ENCODE data around the gene BAZ2B. TPM values are rescaled to one million over a fixed set of nuclear protein-coding genes. Genes with fewer than 3 reads are reported as not detected.

The BAZ2B gene
- total RNA-seq, 1 donor from 2014 or later = 32.4 TPM

DNA sequence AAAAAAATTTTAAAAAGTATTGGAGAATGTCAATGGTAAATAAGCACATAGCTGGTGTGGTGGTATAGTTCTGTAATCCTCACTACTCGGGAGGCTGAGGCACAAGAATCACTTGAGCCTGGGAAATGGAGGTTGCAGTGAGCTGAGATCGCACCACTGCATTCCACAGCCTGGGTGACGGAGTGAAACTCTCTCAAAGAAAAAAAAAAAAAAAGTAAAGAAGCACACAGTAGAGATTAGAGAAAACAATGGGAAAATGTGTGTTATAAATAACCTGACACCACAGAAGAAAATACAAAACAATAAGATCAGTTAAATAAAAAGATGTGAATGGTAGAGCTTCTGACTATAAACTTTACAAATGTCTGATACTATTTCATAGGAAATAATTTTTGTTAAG lies 166.2 kb downstream of the BAZ2B start:
- Histone ChIP-seq H3K27ac (replicated peaks) (no peak overlapping the region), H3K4me3 (no peak overlapping the region), H3K9me3 (replicated peaks) (peaks cover 7% of the 10 kb centered on the region), H3K36me3 (peaks cover 37% of the 10 kb centered on the region), H3K4me1 (peaks cover 27% of the 10 kb centered on the region), H3K27me3 (ENCODE audit: low read depth) (no peaks in the 10 kb centered on the region)
- TF ChIP-seq CTCF (IDR thresholded peaks at IDR 0.05; ENCODE audit: borderline replicate concordance) = no peak
- DNase-seq = no peak
- intact Hi-C loops (cut with micrococcal nuclease) = no loop called here

DNA sequence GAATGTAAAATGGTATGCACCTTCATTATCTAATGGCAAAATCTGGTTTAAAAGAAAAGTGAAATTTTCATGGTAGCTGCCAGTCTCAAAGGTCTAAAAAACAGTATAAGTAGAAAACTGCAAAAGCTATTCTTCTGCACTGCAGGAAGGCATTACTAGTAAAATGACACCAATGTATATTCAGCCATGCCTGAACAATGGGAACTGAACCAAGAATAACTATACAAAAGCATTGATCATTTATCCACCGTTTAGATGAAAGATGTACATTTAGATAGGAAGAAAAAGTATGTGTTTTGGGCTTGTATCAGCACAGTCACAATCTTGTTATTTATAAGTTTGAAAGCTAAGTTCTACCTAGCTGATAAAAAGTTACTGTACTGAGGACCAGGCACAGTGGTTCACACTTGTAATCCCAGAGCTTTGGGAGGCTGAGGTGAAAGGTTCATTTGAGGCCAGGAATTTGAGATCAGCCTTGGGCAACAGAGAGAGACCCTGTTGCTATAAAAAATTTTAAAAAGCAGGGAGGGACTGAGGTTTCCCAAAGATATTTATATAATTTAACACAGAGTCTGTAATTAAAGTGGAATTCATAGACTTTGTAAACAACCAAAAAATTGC lies 166.7 kb downstream of the BAZ2B start:
- intact Hi-C loops (cut with micrococcal nuclease) = no loop called here
- no peak for DNase-seq

GRCh38 chr2:159446817-159447216 lies 169.5 kb downstream of the BAZ2B start:
- no peak for TF ChIP-seq CTCF (IDR thresholded peaks at IDR 0.05; ENCODE audit: borderline replicate concordance)
- no peaks in the 10 kb centered on the region for H3K27me3 ChIP-seq (ENCODE audit: low read depth)
- peaks cover 56% of the 10 kb centered on the region for H3K36me3 ChIP-seq
- DNase-seq = no peak
- no peak overlapping the region for H3K4me3 ChIP-seq
- intact Hi-C loops (cut with micrococcal nuclease) = no loop called here
- H3K27ac ChIP-seq (replicated peaks) = no peak overlapping the region
- H3K4me1 ChIP-seq = peaks cover 19% of the 10 kb centered on the region
- H3K9me3 ChIP-seq (replicated peaks) = peaks cover 7% of the 10 kb centered on the region

More for the DNA sequence above, 166.7 kb downstream of the BAZ2B start:
- H3K4me1 ChIP-seq = peaks cover 21% of the 10 kb centered on the region
- peaks cover 7% of the 10 kb centered on the region for H3K9me3 ChIP-seq (replicated peaks)
- no peak overlapping the region for H3K27ac ChIP-seq (replicated peaks)
- H3K27me3 ChIP-seq (ENCODE audit: low read depth) = no peaks in the 10 kb centered on the region
- no peak for TF ChIP-seq CTCF (IDR thresholded peaks at IDR 0.05; ENCODE audit: borderline replicate concordance)
- peaks cover 43% of the 10 kb centered on the region for H3K36me3 ChIP-seq
- no peak overlapping the region for H3K4me3 ChIP-seq

DNA sequence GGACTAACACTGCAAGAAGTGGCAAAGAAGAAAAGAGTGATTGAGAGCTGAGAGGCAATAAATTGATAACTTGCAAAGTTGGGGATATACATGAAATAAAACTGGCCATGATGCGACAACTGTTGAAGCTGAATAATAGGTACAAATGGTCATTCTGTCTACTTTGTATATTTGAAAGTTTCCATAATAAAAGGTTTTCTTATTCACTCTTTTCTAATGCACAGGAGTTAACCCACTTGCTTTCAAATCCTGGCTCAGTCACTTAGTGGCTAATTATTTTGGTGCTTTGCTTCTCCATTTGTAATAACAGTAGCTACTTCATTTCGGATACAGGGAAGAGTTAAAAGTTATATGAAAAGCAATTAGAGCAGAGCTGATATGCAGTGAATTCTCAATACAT lies 170.1 kb downstream of the BAZ2B start:
- Histone ChIP-seq H3K4me1 (peaks cover 26% of the 10 kb centered on the region), H3K4me3 (no peak overlapping the region), H3K27me3 (ENCODE audit: low read depth) (no peaks in the 10 kb centered on the region), H3K36me3 (peaks cover 60% of the 10 kb centered on the region), H3K9me3 (replicated peaks) (peaks cover 7% of the 10 kb centered on the region), H3K27ac (replicated peaks) (no peak overlapping the region)
- DNase-seq = no peak
- TF ChIP-seq CTCF (IDR thresholded peaks at IDR 0.05; ENCODE audit: borderline replicate concordance) = no peak
- intact Hi-C loops (cut with micrococcal nuclease) = no loop called here

DNA sequence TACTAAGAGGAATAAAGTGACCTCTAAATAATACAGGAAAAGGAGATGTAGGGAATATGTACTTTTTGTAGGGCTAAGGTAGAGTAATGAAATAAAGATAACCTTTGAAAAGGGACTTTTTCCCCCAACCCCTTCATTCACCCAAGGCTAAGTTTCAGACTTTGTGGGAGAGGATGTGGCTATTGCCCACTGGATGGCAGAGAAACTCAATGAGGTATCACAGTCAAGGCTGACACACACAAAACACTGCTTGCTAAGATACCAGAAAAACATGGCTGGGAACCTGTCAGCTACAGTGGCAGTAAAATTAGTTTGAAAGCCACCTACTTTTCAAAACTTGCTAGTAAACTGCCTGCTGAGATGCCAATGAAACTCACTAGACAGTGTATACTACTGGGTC lies 171.0 kb downstream of the BAZ2B start:
- no peaks in the 10 kb centered on the region for H3K27me3 ChIP-seq (ENCODE audit: low read depth)
- intact Hi-C loops (cut with micrococcal nuclease) = no loop called here
- no peak for DNase-seq
- H3K27ac ChIP-seq (replicated peaks) = no peak overlapping the region
- H3K4me3 ChIP-seq = no peak overlapping the region
- H3K4me1 ChIP-seq = peaks cover 24% of the 10 kb centered on the region
- peaks cover 7% of the 10 kb centered on the region for H3K9me3 ChIP-seq (replicated peaks)
- peaks cover 63% of the 10 kb centered on the region for H3K36me3 ChIP-seq
- TF ChIP-seq CTCF (IDR thresholded peaks at IDR 0.05; ENCODE audit: borderline replicate concordance) = no peak

All from left ventricle myocardium inferior (tissue), 1 donor.